Endothelial cell of umbilical vein (primary cell): Measurements from ENCODE around the gene COL20A1. TPM values are rescaled to one million over a fixed set of nuclear protein-coding genes. Genes with fewer than 3 reads are reported as not detected.

Experiments used
- BruUV-seq: library from RNA; stranded (reverse); fragments of 400-500 nt; replicated peaks from 2 replicates; lab custom pipeline; 2021; lab: Mats Ljungman, UMichigan
- CTCF ChIA-PET: fragments of 300-600, 350-600 bp; sonication (Branson Sonifier 250); formaldehyde crosslinking; loops from one replicate; lab custom pipeline; 2021; ENCODE audit warnings: antibody characterized with exemption, inconsistent platforms; lab: Charles Lee
- POLR2A ChIA-PET: fragments of 300-600, 350-600 bp; sonication (Branson Sonifier 250); formaldehyde crosslinking; loops from one replicate; lab custom pipeline; 2021; ENCODE audit warnings: antibody characterized with exemption, inconsistent platforms; lab: Charles Lee
- DNase-seq: peaks from one replicate; pipeline ENCODE4 v3.0.0-alpha.2; 2011; ENCODE audit warnings: low read depth, low spot score
- FAIRE-seq: peaks from 2 replicates; lab custom pipeline; 2011; peaks lifted over from hg19 to GRCh38; lab: Jason Lieb, UNC
- H2AFZ ChIP-seq: 2 replicates; pipeline ENCODE4 v1.6.0; 2012; ENCODE audit warnings: low read depth, low read length, control low read depth, inconsistent platforms
- H3K27ac ChIP-seq: 2 replicates; pipeline ENCODE4 v1.5.1; 2011; ENCODE audit warnings: low read depth, mild to moderate bottlenecking, control low read depth, low read length, moderate library complexity; ENCODE audit not compliant: insufficient read depth
- H3K27me3 ChIP-seq, 2 experiments: 2 replicates each; pipeline versions ENCODE4 v1.6.0 to v1.6.1; 2011; ENCODE audit warnings: low read length in 2 of 2, mixed read lengths in 1 of 2; ENCODE audit not compliant: control insufficient read depth in 2 of 2, insufficient read depth in 2 of 2
- H3K36me3 ChIP-seq, 2 experiments: 2 replicates in 1 of 2; 3 replicates in 1 of 2; pipeline ENCODE4 v1.5.1; 2011; ENCODE audit warnings: low read length in 2 of 2, mild to moderate bottlenecking in 1 of 2, moderate library complexity in 1 of 2; ENCODE audit not compliant: control insufficient read depth in 2 of 2, insufficient read depth in 2 of 2; ENCODE audit errors: extremely low read depth in 1 of 2
- H3K4me1 ChIP-seq: 3 replicates; pipeline ENCODE4 v1.5.1; 2011; ENCODE audit warnings: mild to moderate bottlenecking, low read length; ENCODE audit not compliant: control insufficient read depth, insufficient read depth; ENCODE audit errors: extremely low read depth
- H3K4me2 ChIP-seq: 2 replicates; pipeline ENCODE4 v1.6.1; 2011; ENCODE audit warnings: low read length, control low read depth, mixed read lengths; ENCODE audit not compliant: insufficient read depth
- H3K4me3 ChIP-seq, 3 experiments: fragments of 200-600 bp in 1 of 3; sonication (generic), shearing (Covaris generic) in 1 of 3; replicated peaks in 1 of 3; 2 replicates each; pipeline ENCODE4 v1.5.1; 2011 to 2016; ENCODE audit warnings: control low read depth in 3 of 3, low read length in 3 of 3, mild to moderate bottlenecking in 2 of 3, inconsistent platforms in 1 of 3, low read depth in 1 of 3, moderate library complexity in 1 of 3; ENCODE audit not compliant: insufficient read depth in 1 of 3
- H3K79me2 ChIP-seq: 2 replicates; pipeline ENCODE4 v1.6.0; 2012; ENCODE audit warnings: low read length, inconsistent platforms; ENCODE audit not compliant: control insufficient read depth, insufficient read depth
- H3K9ac ChIP-seq: replicated peaks from 2 replicates; pipeline ENCODE3; 2011; ENCODE audit warnings: low read length, control low read depth; ENCODE audit not compliant: insufficient read depth; ENCODE audit errors: extremely low read depth
- H3K9me1 ChIP-seq: replicated peaks from 3 replicates; pipeline ENCODE4 v1.6.0; 2011; ENCODE audit warnings: mild to moderate bottlenecking, low read length; ENCODE audit not compliant: control insufficient read depth, insufficient read depth; ENCODE audit errors: extremely low read depth
- H3K9me3 ChIP-seq: replicated peaks from 2 replicates; pipeline ENCODE4 v1.5.1; 2012; ENCODE audit warnings: low read length, inconsistent platforms; ENCODE audit not compliant: control insufficient read depth, insufficient read depth
- H4K20me1 ChIP-seq: replicated peaks from 2 replicates; pipeline ENCODE3; 2011; ENCODE audit warnings: mild to moderate bottlenecking, low read length; ENCODE audit not compliant: control insufficient read depth, insufficient read depth; ENCODE audit errors: extremely low read depth
- CTCF ChIP-seq, 2 donors: IDR thresholded peaks; 1 replicate in 1 of 2; 2 replicates in 1 of 2; pipeline ENCODE4 v1.5.1; 2011; ENCODE audit warnings: low read length in 2 of 2, mild to moderate bottlenecking in 2 of 2, moderate library complexity in 2 of 2, control low read depth in 1 of 2, inconsistent platforms in 1 of 2, low read depth in 1 of 2; ENCODE audit not compliant: insufficient read depth in 1 of 2; ENCODE audit errors: extremely low read depth in 1 of 2
- EZH2 ChIP-seq: IDR thresholded peaks from 2 replicates; pipeline ENCODE4 v1.6.1; 2012; ENCODE audit warnings: borderline replicate concordance, low read depth, mild to moderate bottlenecking, moderate library complexity, low read length, inconsistent platforms; ENCODE audit not compliant: severe bottlenecking
- FOS ChIP-seq: IDR thresholded peaks from 2 replicates; pipeline ENCODE4 v1.6.1; 2011; ENCODE audit warnings: mild to moderate bottlenecking, low read length, moderate library complexity, borderline replicate concordance; ENCODE audit not compliant: insufficient read depth
- GATA2 ChIP-seq: IDR thresholded peaks from 2 replicates; pipeline ENCODE4 v1.7.0; 2011; ENCODE audit warnings: low read depth, mild to moderate bottlenecking, moderate library complexity, mixed read lengths, low read length; ENCODE audit not compliant: insufficient read length, insufficient read depth
- JUN ChIP-seq: IDR thresholded peaks from 2 replicates; pipeline ENCODE4 v1.6.1; 2011; ENCODE audit warnings: borderline replicate concordance, low read depth; ENCODE audit not compliant: insufficient read length, insufficient read depth
- MAX ChIP-seq: IDR thresholded peaks from 2 replicates; pipeline ENCODE4 v1.6.1; 2011; ENCODE audit not compliant: insufficient read depth, insufficient read length
- MYC ChIP-seq: IDR thresholded peaks from one replicate; pipeline ENCODE4 v1.6.1; 2011; ENCODE audit warnings: mild to moderate bottlenecking, low read depth, low read length
- POLR2A ChIP-seq: IDR thresholded peaks from 2 replicates; pipeline ENCODE4 v1.6.1; 2012; ENCODE audit warnings: low read depth, mild to moderate bottlenecking, control low read depth, low read length
- POLR2AphosphoS5 ChIP-seq: IDR thresholded peaks from 2 replicates; pipeline ENCODE4 v1.6.1; 2012; ENCODE audit warnings: low read depth, mild to moderate bottlenecking, control low read depth, low read length, moderate library complexity; ENCODE audit not compliant: insufficient read depth
- dilution Hi-C: fragments of 300-500 bp; cut with MboI; formaldehyde crosslinking; loops from one replicate; pipeline ENCODE4 v1.15.0; 2019; ENCODE audit warnings: low sequenced_read_pairs; ENCODE audit not compliant: extremely low pct_ligation_motif_present
- intact Hi-C: fragments of 100-400 bp; cut with micrococcal nuclease; formaldehyde crosslinking; loops from one replicate; pipeline ENCODE4 v1.10.0; 2022
- polyA plus RNA-seq, 4 experiments: library from polyadenylated mRNA; depleted of rRNA in 3 of 4; stranded (reverse) in 3 of 4; unstranded in 1 of 4; fragments of >200 nt; gene quantifications; 2 replicates each; pipeline versions ENCODE4 v1.2.1 to v1.2.3, GENCODE V29; 2011 to 2012; ENCODE audit warnings: missing spikeins in 1 of 4
- total RNA-seq: library from RNA; stranded (reverse); gene quantifications from 2 replicates; pipeline ENCODE4 v1.2.3, GENCODE V29; 2021

Gene COL20A1
- total and polyA plus RNA-seq, 2 donors (not counting 3 experiments of a cell fraction or from before 2014, with no cell fraction given), result not detected

GRCh38 chr20:63376283-63377250 lies 83.6 kb downstream of the COL20A1 start:
- H2AFZ ChIP-seq, result no peak overlapping the region
- peaks cover 0 to 3% of the 10 kb centered on the region in 2 experiments for H3K27me3 ChIP-seq
- H3K36me3 ChIP-seq, result no peaks in the 10 kb centered on the region
- dilution Hi-C loops (no loop called here), intact Hi-C loops (no loop called here)
- BruUV-seq, result no TSS peak
- H3K9me3 ChIP-seq, result no peaks in the 10 kb centered on the region
- H3K9me1 ChIP-seq, result no peaks in the 10 kb centered on the region
- POLR2A ChIA-PET, result no interaction called here
- H3K79me2 ChIP-seq, result no peaks in the 10 kb centered on the region
- no peak overlapping the region for H3K27ac ChIP-seq
- H3K4me3 ChIP-seq, result no peak overlapping the region
- H3K9ac ChIP-seq, result no peak overlapping the region
- no peaks in the 10 kb centered on the region for H4K20me1 ChIP-seq
- no peak for DNase-seq
- no peak for FAIRE-seq
- H3K4me2 ChIP-seq, result no peak overlapping the region
- CTCF ChIA-PET, result interaction anchor here (0.5 to 2.9 kb wide), 5 partner anchors 15 to 351 kb away, joined by 3 to 28 read pairs (median 4); partner anchors contain the start of gene CHRNA4
- TF ChIP-seq JUN (no peak), FOS (no peak)
- H3K4me1 ChIP-seq, result no peaks in the 10 kb centered on the region

- ChIA-PET POLR2A (no interaction called here), CTCF (interaction anchor here (1.0 to 2.9 kb wide), 7 partner anchors 12 to 352 kb away, joined by 3 to 28 read pairs (median 4); partner anchors contain the start of gene CHRNA4)
- H4K20me1 ChIP-seq, result no peaks in the 10 kb centered on the region
- no peaks in the 10 kb centered on the region for H3K36me3 ChIP-seq
- H3K27ac ChIP-seq, result no peak overlapping the region
- H3K27me3 ChIP-seq, result peaks cover 0 to 3% of the 10 kb centered on the region in 2 experiments
- H3K79me2 ChIP-seq, result no peaks in the 10 kb centered on the region
- no peaks in the 10 kb centered on the region for H3K9me3 ChIP-seq
- no peak overlapping the region for H2AFZ ChIP-seq
- BruUV-seq, result no TSS peak
- TF ChIP-seq POLR2A (no peak), EZH2 (no peak), GATA2 (no peak), POLR2AphosphoS5 (no peak), JUN (no peak), MYC (no peak), CTCF (IDR thresholded peaks at IDR 0.05; ENCODE audit: extremely low read depth in 1 of 2, insufficient read depth in 1 of 2, low read depth in 1 of 2, low read length in 2 of 2) (no peak), MAX (no peak), FOS (no peak)
- intact Hi-C loops (no loop called here), dilution Hi-C loops (no loop called here)
- H3K9ac ChIP-seq, result no peak overlapping the region
- DNase-seq (no peak), FAIRE-seq (no peak)
- no peaks in the 10 kb centered on the region for H3K4me1 ChIP-seq
- H3K9me1 ChIP-seq, result no peaks in the 10 kb centered on the region
- no peak overlapping the region for H3K4me3 ChIP-seq
- H3K4me2 ChIP-seq, result no peak overlapping the region
These were observed 84.4 kb downstream of the COL20A1 start for GRCh38 chr20:63377256-63377941.
